Chondrocyte (in vitro differentiated cells): ENCODE data around the gene MSANTD1. TPM values are rescaled to one million over a fixed set of nuclear protein-coding genes. Genes with fewer than 3 reads are reported as not detected.

Source experiments
- DNase-seq: peaks from one replicate; pipeline ENCODE4 v3.0.0; 2021; ENCODE audit warnings: mixed read lengths, low spot score
- H3K27ac Mint-ChIP-seq: one replicate; pipeline ENCODE4 v1.8.0; 2021; ENCODE audit warnings: mild to moderate bottlenecking, moderate library complexity, mixed read lengths; ENCODE audit not compliant: unreplicated experiment
- H3K27me3 Mint-ChIP-seq: 2 replicates; pipeline ENCODE4 v1.8.0; 2021; ENCODE audit warnings: low read depth, mixed read lengths
- H3K36me3 Mint-ChIP-seq: 2 replicates; pipeline ENCODE4 v1.8.0; 2021; ENCODE audit warnings: low read depth, mixed read lengths
- H3K4me1 Mint-ChIP-seq: 2 replicates; pipeline ENCODE4 v1.8.0; 2021; ENCODE audit warnings: low read depth, mild to moderate bottlenecking, mixed read lengths
- H3K4me3 Mint-ChIP-seq: one replicate; pipeline ENCODE4 v1.8.0; 2021; ENCODE audit warnings: mild to moderate bottlenecking, moderate library complexity, mixed read lengths; ENCODE audit not compliant: unreplicated experiment
- H3K9me3 Mint-ChIP-seq: 2 replicates; pipeline ENCODE4 v1.8.0; 2021; ENCODE audit warnings: low read depth, mixed read lengths
- CTCF ChIP-seq: fragments of 200-600 bp; sonication (generic); IDR thresholded peaks from 2 replicates; pipeline ENCODE4 v1.5.0; 2021; ENCODE audit warnings: antibody characterized with exemption, mild to moderate bottlenecking, moderate library complexity
- total RNA-seq: library from RNA; stranded (reverse); gene quantifications from 3 replicates; pipeline ENCODE4 v1.2.1, GENCODE V29; 2021

Gene MSANTD1
- total RNA-seq, 1 donor from 2014 or later, result 0.55 TPM

- TF ChIP-seq CTCF, result no peak
- no peak overlapping the region for H3K4me3 Mint-ChIP-seq
- H3K9me3 Mint-ChIP-seq, result no peaks in the 10 kb centered on the region
- H3K27me3 Mint-ChIP-seq, result no peaks in the 10 kb centered on the region
- no peak overlapping the region for H3K27ac Mint-ChIP-seq
- no peaks in the 10 kb centered on the region for H3K4me1 Mint-ChIP-seq
- no peak for DNase-seq
- peaks cover 16% of the 10 kb centered on the region for H3K36me3 Mint-ChIP-seq
Observed at GRCh38 chr4:3240936-3241522, 7.9 kb upstream of the MSANTD1 start.

GRCh38 chr4:3241898-3242524 is 6.9 kb upstream of the MSANTD1 start:
- peaks cover 16% of the 10 kb centered on the region for H3K36me3 Mint-ChIP-seq
- H3K27me3 Mint-ChIP-seq, result no peaks in the 10 kb centered on the region
- no peaks in the 10 kb centered on the region for H3K4me1 Mint-ChIP-seq
- TF ChIP-seq CTCF, result no peak
- H3K4me3 Mint-ChIP-seq, result no peak overlapping the region
- no peak overlapping the region for H3K27ac Mint-ChIP-seq
- DNase-seq, result no peak
- no peaks in the 10 kb centered on the region for H3K9me3 Mint-ChIP-seq

GRCh38 chr4:3243136-3243780 is 5.7 kb upstream of the MSANTD1 start:
- TF ChIP-seq CTCF, result no peak
- no peak for DNase-seq
- Mint-ChIP-seq H3K27me3 (no peaks in the 10 kb centered on the region), H3K36me3 (peaks cover 13% of the 10 kb centered on the region), H3K4me3 (no peak overlapping the region), H3K27ac (no peak overlapping the region), H3K4me1 (no peaks in the 10 kb centered on the region), H3K9me3 (no peaks in the 10 kb centered on the region)

GRCh38 chr4:3244002-3244401 is 5.0 kb upstream of the MSANTD1 start:
- Mint-ChIP-seq H3K36me3 (peaks cover 12% of the 10 kb centered on the region), H3K27ac (no peak overlapping the region), H3K27me3 (no peaks in the 10 kb centered on the region), H3K4me3 (no peak overlapping the region), H3K9me3 (no peaks in the 10 kb centered on the region), H3K4me1 (no peaks in the 10 kb centered on the region)
- TF ChIP-seq CTCF, result no peak
- no peak for DNase-seq

GRCh38 chr4:3244747-3245146 is 4.2 kb upstream of the MSANTD1 start:
- no peaks in the 10 kb centered on the region for H3K4me1 Mint-ChIP-seq
- no peaks in the 10 kb centered on the region for H3K9me3 Mint-ChIP-seq
- no peak for TF ChIP-seq CTCF
- H3K27ac Mint-ChIP-seq, result no peak overlapping the region
- no peaks in the 10 kb centered on the region for H3K27me3 Mint-ChIP-seq
- no peak overlapping the region for H3K4me3 Mint-ChIP-seq
- H3K36me3 Mint-ChIP-seq, result peaks cover 12% of the 10 kb centered on the region
- DNase-seq, result no peak
